ENCODE data around the gene GPR27. TPM values are rescaled to one million over a fixed set of nuclear protein-coding genes. Genes with fewer than 3 reads are reported as not detected.

Gene GPR27
- not detected in 2 replicates for total RNA-seq

GRCh38 chr3:71753701-71754609, at the start of gene GPR27:
TSS of gene GPR27 (plus strand) at chr3:71753855. CDS start at chr3:71754050, 195 bp downstream.

GRCh38 chr3:71725271-71725991, 28.2 kb upstream of the GPR27 start, which contains the start of gene EIF4E3:
TSS of gene EIF4E3 (minus strand) at chr3:71725402. CDS start at chr3:71725367, 35 bp downstream.

GRCh38 chr3:71784914-71785531, 31.4 kb downstream of the GPR27 start, which contains the start of gene PROK2:
TSS of gene PROK2 (minus strand) at chr3:71785148. CDS start at chr3:71785052, 96 bp downstream.

Other genes starting within 250 kb of the GPR27 start
- 65.9 and 126 TPM in 2 replicates for gene FOXP1, start 170.1 kb upstream of the GPR27 start, total RNA-seq
- gene EIF4E3, start 28.5 kb upstream of the GPR27 start, total RNA-seq: 1.2 TPM in 2 replicates
- gene PROK2, start 31.3 kb downstream of the GPR27 start, total RNA-seq: not detected in 2 replicates

Measured in smooth muscle cell of the umbilical artery (primary cell).